ENCODE measurements around the gene STAC3. TPM values are rescaled to one million over a fixed set of nuclear protein-coding genes. Genes with fewer than 3 reads are reported as not detected.

STAC3 gene
- polyA plus RNA-seq, 1 experiment: 0.48 TPM

GRCh38 chr12:57229046-57229633 lies 21.8 kb downstream of the STAC3 start:
- POLR2A ChIA-PET: interaction anchor here (0.5 to 2.6 kb wide), 7 partner anchors 8 to 277 kb away, joined by 3 to 12 read pairs (median 4); a partner anchor contains a TSS
- Histone ChIP-seq H3K4me3 (ENCODE audit: low read depth, low read length) (peak overlapping the region; percentile 76), H3K36me3 (ENCODE audit: control insufficient read depth, insufficient read depth, low read length) (peaks cover 27% of the 10 kb centered on the region), H3K27me3 (ENCODE audit: control insufficient read depth, insufficient read depth, low read length) (no peaks in the 10 kb centered on the region)
- no peak for TF ChIP-seq CTCF (IDR thresholded peaks at IDR 0.05; ENCODE audit: insufficient read depth, low read depth, low read length)
- CTCF ChIA-PET: interaction anchor here (0.8 to 12.2 kb wide), 10 partner anchors 11 to 469 kb away, joined by 3 to 235 read pairs (median 4); partner anchors contain the start of genes LRP1 and NXPH4
- DNase-seq (ENCODE audit: low read depth): no peak

GRCh38 chr12:57227315-57228115 lies 23.5 kb downstream of the STAC3 start:
- Histone ChIP-seq H3K36me3 (ENCODE audit: control insufficient read depth, insufficient read depth, low read length) (peaks cover 12% of the 10 kb centered on the region), H3K4me3 (ENCODE audit: low read depth, low read length) (no peak overlapping the region), H3K27me3 (ENCODE audit: control insufficient read depth, insufficient read depth, low read length) (no peaks in the 10 kb centered on the region)
- POLR2A ChIA-PET: no interaction called here
- CTCF ChIA-PET: interaction anchor here (1.0 to 12.2 kb wide), 5 partner anchors 10 to 140 kb away, joined by 3 to 235 read pairs (median 5); partner anchors contain the start of gene NXPH4
- TF ChIP-seq CTCF (IDR thresholded peaks at IDR 0.05; ENCODE audit: insufficient read depth, low read depth, low read length): no peak
- DNase-seq (ENCODE audit: low read depth): no peak

GRCh38 chr12:57226588-57227314 lies 24.2 kb downstream of the STAC3 start:
- CTCF ChIA-PET: interaction anchor here (0.6 to 12.2 kb wide), 6 partner anchors 10 to 139 kb away, joined by 3 to 235 read pairs (median 4); partner anchors contain the start of gene NXPH4
- Histone ChIP-seq H3K27me3 (ENCODE audit: control insufficient read depth, insufficient read depth, low read length) (no peaks in the 10 kb centered on the region; the same call in 1 of the 2 replicates), H3K4me3 (ENCODE audit: low read depth, low read length) (no peak overlapping the region), H3K36me3 (ENCODE audit: control insufficient read depth, insufficient read depth, low read length) (peaks cover 4% of the 10 kb centered on the region)
- no peak for DNase-seq (ENCODE audit: low read depth)
- TF ChIP-seq CTCF (IDR thresholded peaks at IDR 0.05; ENCODE audit: insufficient read depth, low read depth, low read length): no peak
- POLR2A ChIA-PET: no interaction called here

GRCh38 chr12:57225680-57226210 lies 25.2 kb downstream of the STAC3 start:
- ChIA-PET POLR2A (no interaction called here), CTCF (interaction anchor here (0.6 to 12.2 kb wide), 3 partner anchors 12 to 28 kb away, joined by 3 to 235 read pairs (median 135); a partner anchor contains a TSS)
- peaks cover 3% of the 10 kb centered on the region for H3K27me3 ChIP-seq (ENCODE audit: control insufficient read depth, insufficient read depth, low read length)
- no peak for TF ChIP-seq CTCF (IDR thresholded peaks at IDR 0.05; ENCODE audit: insufficient read depth, low read depth, low read length)
- no peak overlapping the region for H3K4me3 ChIP-seq (ENCODE audit: low read depth, low read length)
- DNase-seq (ENCODE audit: low read depth): no peak
- H3K36me3 ChIP-seq (ENCODE audit: control insufficient read depth, insufficient read depth, low read length): no peaks in the 10 kb centered on the region
